ENCODE data around the gene C20orf173. TPM values are rescaled to one million over a fixed set of nuclear protein-coding genes. Genes with fewer than 3 reads are reported as not detected.

Gene C20orf173
- total RNA-seq, 1 experiment from 2014 or later = not detected

DNA sequence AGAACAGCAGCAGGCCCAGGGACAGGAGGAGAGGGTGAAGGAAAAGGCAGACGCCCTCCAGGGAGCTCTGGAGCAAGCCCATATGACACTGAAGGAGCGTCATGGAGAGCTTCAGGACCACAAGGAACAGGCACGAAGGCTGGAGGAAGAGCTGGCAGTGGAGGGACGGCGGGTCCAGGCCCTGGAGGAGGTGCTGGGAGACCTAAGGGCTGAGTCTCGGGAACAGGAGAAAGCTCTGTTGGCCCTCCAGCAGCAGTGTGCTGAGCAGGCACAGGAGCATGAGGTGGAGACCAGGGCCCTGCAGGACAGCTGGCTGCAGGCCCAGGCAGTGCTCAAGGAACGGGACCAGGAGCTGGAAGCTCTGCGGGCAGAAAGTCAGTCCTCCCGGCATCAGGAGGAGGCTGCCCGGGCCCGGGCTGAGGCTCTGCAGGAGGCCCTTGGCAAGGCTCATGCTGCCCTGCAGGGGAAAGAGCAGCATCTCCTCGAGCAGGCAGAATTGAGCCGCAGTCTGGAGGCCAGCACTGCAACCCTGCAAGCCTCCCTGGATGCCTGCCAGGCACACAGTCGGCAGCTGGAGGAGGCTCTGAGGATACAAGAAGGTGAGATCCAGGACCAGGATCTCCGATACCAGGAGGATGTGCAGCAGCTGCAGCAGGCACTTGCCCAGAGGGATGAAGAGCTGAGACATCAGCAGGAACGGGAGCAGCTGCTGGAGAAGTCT, 25.5 kb downstream of the C20orf173 start (continued):
- no peak for TF ChIP-seq ZSCAN18 (CRISPR knock-in tag; IDR thresholded peaks at IDR 0.05)
- no peak for TF ChIP-seq NFYB (CRISPR knock-in tag; conservative IDR thresholded peaks at IDR 0.05; ENCODE audit: low read depth)
- no peak for TF ChIP-seq ZNF219 (CRISPR knock-in tag; IDR thresholded peaks at IDR 0.05; ENCODE audit: borderline replicate concordance)
- TF ChIP-seq E2F4 (CRISPR knock-in tag; IDR thresholded peaks at IDR 0.05; ENCODE audit: borderline replicate concordance, low read depth) = no peak
- TF ChIP-seq JAZF1 (CRISPR knock-in tag; IDR thresholded peaks at IDR 0.05) = no peak
- TF ChIP-seq EMX1 (CRISPR knock-in tag; IDR thresholded peaks at IDR 0.05) = no peak

DNA sequence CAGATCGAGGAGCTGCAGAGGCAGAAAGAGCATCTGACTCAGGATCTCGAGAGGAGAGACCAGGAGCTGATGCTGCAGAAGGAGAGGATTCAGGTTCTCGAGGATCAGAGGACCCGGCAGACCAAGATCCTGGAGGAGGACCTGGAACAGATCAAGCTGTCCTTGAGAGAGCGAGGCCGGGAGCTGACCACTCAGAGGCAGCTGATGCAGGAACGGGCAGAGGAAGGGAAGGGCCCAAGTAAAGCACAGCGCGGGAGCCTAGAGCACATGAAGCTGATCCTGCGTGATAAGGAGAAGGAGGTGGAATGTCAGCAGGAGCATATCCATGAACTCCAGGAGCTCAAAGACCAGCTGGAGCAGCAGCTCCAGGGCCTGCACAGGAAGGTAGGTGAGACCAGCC, 26.2 kb downstream of the C20orf173 start:
- no peak for TF ChIP-seq ELF4 (CRISPR knock-in tag; IDR thresholded peaks at IDR 0.05; ENCODE audit: low read depth)
- no peak for TF ChIP-seq ARID4B (CRISPR knock-in tag; IDR thresholded peaks at IDR 0.05; ENCODE audit: borderline replicate concordance)
- TF ChIP-seq SP1 (CRISPR knock-in tag; conservative IDR thresholded peaks at IDR 0.05) = no peak
- no peaks in the 10 kb centered on the region for H3K9me3 Mint-ChIP-seq
- H3K27ac Mint-ChIP-seq = no peak overlapping the region
- ChIA-PET POLR2A (no interaction called here), CTCF (no interaction called here)
- peaks cover 61% of the 10 kb centered on the region for H3K36me3 Mint-ChIP-seq
- no peak overlapping the region for H3K4me3 Mint-ChIP-seq
- DNase-seq (ENCODE audit: low spot score) (no peak), ATAC-seq (no peak)
- H3K4me1 Mint-ChIP-seq = no peaks in the 10 kb centered on the region
- no peaks in the 10 kb centered on the region for H3K27me3 Mint-ChIP-seq (ENCODE audit: low read depth)

DNA sequence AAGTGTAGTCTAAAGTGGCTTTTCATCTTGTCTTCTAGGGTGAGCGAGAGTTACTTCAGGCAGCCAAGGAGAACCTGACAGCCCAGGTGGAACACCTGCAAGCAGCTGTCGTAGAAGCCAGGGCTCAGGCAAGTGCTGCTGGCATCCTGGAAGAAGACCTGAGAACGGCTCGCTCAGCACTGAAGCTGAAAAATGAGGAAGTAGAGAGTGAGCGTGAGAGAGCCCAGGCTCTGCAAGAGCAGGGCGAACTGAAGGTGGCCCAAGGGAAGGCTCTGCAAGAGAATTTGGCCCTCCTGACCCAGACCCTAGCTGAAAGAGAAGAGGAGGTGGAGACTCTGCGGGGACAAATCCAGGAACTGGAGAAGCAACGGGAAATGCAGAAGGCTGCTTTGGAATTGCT, 27.1 kb downstream of the C20orf173 start:
- no peaks in the 10 kb centered on the region for H3K27me3 Mint-ChIP-seq (ENCODE audit: low read depth)
- no peak overlapping the region for H3K27ac Mint-ChIP-seq
- no peak for ATAC-seq
- peaks cover 67% of the 10 kb centered on the region for H3K36me3 Mint-ChIP-seq
- ChIA-PET POLR2A (no interaction called here), CTCF (no interaction called here)
- H3K9me3 Mint-ChIP-seq = no peaks in the 10 kb centered on the region
- H3K4me1 Mint-ChIP-seq = no peaks in the 10 kb centered on the region
- no peak for DNase-seq (ENCODE audit: low spot score)
- H3K4me3 Mint-ChIP-seq = no peak overlapping the region
- TF ChIP-seq MYBL2 (CRISPR knock-in tag; IDR thresholded peaks at IDR 0.05) (no peak), ZNF671 (CRISPR knock-in tag; IDR thresholded peaks at IDR 0.05) (no peak), NFATC4 (CRISPR knock-in tag; IDR thresholded peaks at IDR 0.05) (no peak), TEAD1 (CRISPR knock-in tag; IDR thresholded peaks at IDR 0.05) (no peak), OVOL2 (CRISPR knock-in tag; IDR thresholded peaks at IDR 0.05; ENCODE audit: borderline replicate concordance) (no peak), HMGA2 (CRISPR knock-in tag; IDR thresholded peaks at IDR 0.05) (no peak), ZNF263 (CRISPR knock-in tag; IDR thresholded peaks at IDR 0.05; ENCODE audit: low read depth) (no peak), CREB1 (CRISPR knock-in tag; IDR thresholded peaks at IDR 0.05) (no peak), ZNF317 (CRISPR knock-in tag; IDR thresholded peaks at IDR 0.05; ENCODE audit: borderline replicate concordance, low read depth) (no peak)
- TF ChIP-seq, protein P1, sequence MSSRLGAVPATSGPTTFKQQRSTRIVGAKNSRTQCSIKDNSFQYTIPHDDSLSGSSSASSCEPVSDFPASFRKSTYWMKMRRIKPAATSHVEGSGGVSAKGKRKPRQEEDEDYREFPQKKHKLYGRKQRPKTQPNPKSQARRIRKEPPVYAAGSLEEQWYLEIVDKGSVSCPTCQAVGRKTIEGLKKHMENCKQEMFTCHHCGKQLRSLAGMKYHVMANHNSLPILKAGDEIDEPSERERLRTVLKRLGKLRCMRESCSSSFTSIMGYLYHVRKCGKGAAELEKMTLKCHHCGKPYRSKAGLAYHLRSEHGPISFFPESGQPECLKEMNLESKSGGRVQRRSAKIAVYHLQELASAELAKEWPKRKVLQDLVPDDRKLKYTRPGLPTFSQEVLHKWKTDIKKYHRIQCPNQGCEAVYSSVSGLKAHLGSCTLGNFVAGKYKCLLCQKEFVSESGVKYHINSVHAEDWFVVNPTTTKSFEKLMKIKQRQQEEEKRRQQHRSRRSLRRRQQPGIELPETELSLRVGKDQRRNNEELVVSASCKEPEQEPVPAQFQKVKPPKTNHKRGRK (CRISPR knock-in tag; IDR thresholded peaks at IDR 0.05; ENCODE audit: borderline replicate concordance) = no peak
- TF ChIP-seq, protein P2, sequence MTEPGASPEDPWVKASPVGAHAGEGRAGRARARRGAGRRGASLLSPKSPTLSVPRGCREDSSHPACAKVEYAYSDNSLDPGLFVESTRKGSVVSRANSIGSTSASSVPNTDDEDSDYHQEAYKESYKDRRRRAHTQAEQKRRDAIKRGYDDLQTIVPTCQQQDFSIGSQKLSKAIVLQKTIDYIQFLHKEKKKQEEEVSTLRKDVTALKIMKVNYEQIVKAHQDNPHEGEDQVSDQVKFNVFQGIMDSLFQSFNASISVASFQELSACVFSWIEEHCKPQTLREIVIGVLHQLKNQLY (CRISPR knock-in tag; IDR thresholded peaks at IDR 0.05) = no peak
- TF ChIP-seq, protein P3, sequence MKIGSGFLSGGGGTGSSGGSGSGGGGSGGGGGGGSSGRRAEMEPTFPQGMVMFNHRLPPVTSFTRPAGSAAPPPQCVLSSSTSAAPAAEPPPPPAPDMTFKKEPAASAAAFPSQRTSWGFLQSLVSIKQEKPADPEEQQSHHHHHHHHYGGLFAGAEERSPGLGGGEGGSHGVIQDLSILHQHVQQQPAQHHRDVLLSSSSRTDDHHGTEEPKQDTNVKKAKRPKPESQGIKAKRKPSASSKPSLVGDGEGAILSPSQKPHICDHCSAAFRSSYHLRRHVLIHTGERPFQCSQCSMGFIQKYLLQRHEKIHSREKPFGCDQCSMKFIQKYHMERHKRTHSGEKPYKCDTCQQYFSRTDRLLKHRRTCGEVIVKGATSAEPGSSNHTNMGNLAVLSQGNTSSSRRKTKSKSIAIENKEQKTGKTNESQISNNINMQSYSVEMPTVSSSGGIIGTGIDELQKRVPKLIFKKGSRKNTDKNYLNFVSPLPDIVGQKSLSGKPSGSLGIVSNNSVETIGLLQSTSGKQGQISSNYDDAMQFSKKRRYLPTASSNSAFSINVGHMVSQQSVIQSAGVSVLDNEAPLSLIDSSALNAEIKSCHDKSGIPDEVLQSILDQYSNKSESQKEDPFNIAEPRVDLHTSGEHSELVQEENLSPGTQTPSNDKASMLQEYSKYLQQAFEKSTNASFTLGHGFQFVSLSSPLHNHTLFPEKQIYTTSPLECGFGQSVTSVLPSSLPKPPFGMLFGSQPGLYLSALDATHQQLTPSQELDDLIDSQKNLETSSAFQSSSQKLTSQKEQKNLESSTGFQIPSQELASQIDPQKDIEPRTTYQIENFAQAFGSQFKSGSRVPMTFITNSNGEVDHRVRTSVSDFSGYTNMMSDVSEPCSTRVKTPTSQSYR (CRISPR knock-in tag; IDR thresholded peaks at IDR 0.05) = no peak
